ENCODE measurements around the gene NPC1L1.

The NPC1L1 gene

GRCh38 chr7:44534087-44534486 lies 7.0 kb downstream of the NPC1L1 start:
- no peak overlapping the region for H3K4me2 ChIP-seq (ENCODE audit: low read length)
- H3F3A ChIP-seq (ENCODE audit: insufficient read depth, low read length) = no peaks in the 10 kb centered on the region
- H4K20me1 ChIP-seq (ENCODE audit: insufficient read depth, low read length) = no peaks in the 10 kb centered on the region
- no peaks in the 10 kb centered on the region for H3K4me1 ChIP-seq (ENCODE audit: insufficient read depth, low read length, severe bottlenecking)
- no peaks in the 10 kb centered on the region for H3K36me3 ChIP-seq (ENCODE audit: insufficient read depth, low read length)
- no peak overlapping the region for H3K27ac ChIP-seq (ENCODE audit: low read depth, low read length, poor library complexity, severe bottlenecking)
- H3K27me3 ChIP-seq (ENCODE audit: insufficient read depth, low read length) = peaks cover under 1% of the 10 kb centered on the region; the same call in 1 of the 2 replicates
- TF ChIP-seq EZH2 (IDR thresholded peaks at IDR 0.05; ENCODE audit: borderline replicate concordance, low read length) = no peak
- TF ChIP-seq, protein P1, sequence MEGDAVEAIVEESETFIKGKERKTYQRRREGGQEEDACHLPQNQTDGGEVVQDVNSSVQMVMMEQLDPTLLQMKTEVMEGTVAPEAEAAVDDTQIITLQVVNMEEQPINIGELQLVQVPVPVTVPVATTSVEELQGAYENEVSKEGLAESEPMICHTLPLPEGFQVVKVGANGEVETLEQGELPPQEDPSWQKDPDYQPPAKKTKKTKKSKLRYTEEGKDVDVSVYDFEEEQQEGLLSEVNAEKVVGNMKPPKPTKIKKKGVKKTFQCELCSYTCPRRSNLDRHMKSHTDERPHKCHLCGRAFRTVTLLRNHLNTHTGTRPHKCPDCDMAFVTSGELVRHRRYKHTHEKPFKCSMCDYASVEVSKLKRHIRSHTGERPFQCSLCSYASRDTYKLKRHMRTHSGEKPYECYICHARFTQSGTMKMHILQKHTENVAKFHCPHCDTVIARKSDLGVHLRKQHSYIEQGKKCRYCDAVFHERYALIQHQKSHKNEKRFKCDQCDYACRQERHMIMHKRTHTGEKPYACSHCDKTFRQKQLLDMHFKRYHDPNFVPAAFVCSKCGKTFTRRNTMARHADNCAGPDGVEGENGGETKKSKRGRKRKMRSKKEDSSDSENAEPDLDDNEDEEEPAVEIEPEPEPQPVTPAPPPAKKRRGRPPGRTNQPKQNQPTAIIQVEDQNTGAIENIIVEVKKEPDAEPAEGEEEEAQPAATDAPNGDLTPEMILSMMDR (IDR thresholded peaks at IDR 0.05; ENCODE audit: low read length) = no peak
- H2AFZ ChIP-seq (ENCODE audit: low read length) = no peak overlapping the region
- H3K9ac ChIP-seq (ENCODE audit: low read length) = no peak overlapping the region
- H3K9me3 ChIP-seq (ENCODE audit: low read length) = no peaks in the 10 kb centered on the region
- H3K79me2 ChIP-seq (ENCODE audit: insufficient read depth, low read length) = no peaks in the 10 kb centered on the region
- no peak overlapping the region for H3K4me3 ChIP-seq (ENCODE audit: low read depth, low read length, poor library complexity, severe bottlenecking)
- no peaks in the 10 kb centered on the region for H3K9me2 ChIP-seq (ENCODE audit: low read depth, low read length)

DNA sequence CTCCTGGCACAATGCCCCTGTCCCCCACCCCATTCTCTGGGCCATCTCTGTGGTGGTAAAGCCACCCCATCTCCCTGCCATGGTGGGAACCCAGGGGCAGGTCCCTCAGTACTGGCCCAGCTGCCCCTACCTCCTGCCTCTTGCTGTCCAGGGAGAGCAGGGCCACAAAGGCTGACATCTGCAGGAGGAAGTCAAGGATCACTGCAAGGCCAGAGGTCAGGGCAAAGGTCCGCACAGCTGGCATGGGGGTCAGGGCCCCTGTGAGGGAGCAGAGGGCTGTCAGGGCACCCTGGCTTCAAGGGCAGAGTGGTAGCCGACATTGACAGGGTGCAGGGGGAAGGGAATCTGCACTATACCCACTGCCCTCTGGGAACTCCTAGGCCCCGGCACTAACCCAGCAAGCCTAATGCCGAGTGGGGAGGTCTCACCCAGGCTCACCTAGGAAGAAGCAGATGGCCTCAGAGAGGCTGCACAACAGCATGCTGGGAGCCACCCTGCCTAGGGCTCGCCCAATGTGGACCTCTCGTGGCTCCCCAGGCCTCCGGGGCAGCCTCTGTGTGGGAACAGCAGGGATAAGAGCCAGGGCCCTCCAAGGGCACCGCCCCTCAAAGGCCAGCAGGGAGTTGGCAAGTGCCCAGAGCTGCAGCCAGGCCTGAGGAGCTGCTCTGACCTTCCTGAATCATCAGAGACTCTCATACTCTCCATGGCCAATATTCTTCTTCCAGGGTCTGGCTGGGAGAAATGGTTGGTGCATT lies 7.7 kb downstream of the NPC1L1 start:
- Histone ChIP-seq H4K20me1 (ENCODE audit: insufficient read depth, low read length) (no peaks in the 10 kb centered on the region), H3K79me2 (ENCODE audit: insufficient read depth, low read length) (no peaks in the 10 kb centered on the region), H3K9me3 (ENCODE audit: low read length) (no peaks in the 10 kb centered on the region), H3K4me2 (ENCODE audit: low read length) (no peak overlapping the region), H3K4me1 (ENCODE audit: insufficient read depth, low read length, severe bottlenecking) (no peaks in the 10 kb centered on the region), H3F3A (ENCODE audit: insufficient read depth, low read length) (no peaks in the 10 kb centered on the region), H3K36me3 (ENCODE audit: insufficient read depth, low read length) (no peaks in the 10 kb centered on the region), H2AFZ (ENCODE audit: low read length) (no peak overlapping the region), H3K27me3 (ENCODE audit: insufficient read depth, low read length) (no peaks in the 10 kb centered on the region; the same call in 1 of the 2 replicates), H3K27ac (ENCODE audit: low read depth, low read length, poor library complexity, severe bottlenecking) (no peak overlapping the region), H3K9me2 (ENCODE audit: low read depth, low read length) (no peaks in the 10 kb centered on the region), H3K9ac (ENCODE audit: low read length) (no peak overlapping the region), H3K4me3 (ENCODE audit: low read depth, low read length, poor library complexity, severe bottlenecking) (no peak overlapping the region)
- TF ChIP-seq EZH2 (IDR thresholded peaks at IDR 0.05; ENCODE audit: borderline replicate concordance, low read length) = no peak
- TF ChIP-seq, protein P1 (IDR thresholded peaks at IDR 0.05; ENCODE audit: low read length) = no peak

DNA sequence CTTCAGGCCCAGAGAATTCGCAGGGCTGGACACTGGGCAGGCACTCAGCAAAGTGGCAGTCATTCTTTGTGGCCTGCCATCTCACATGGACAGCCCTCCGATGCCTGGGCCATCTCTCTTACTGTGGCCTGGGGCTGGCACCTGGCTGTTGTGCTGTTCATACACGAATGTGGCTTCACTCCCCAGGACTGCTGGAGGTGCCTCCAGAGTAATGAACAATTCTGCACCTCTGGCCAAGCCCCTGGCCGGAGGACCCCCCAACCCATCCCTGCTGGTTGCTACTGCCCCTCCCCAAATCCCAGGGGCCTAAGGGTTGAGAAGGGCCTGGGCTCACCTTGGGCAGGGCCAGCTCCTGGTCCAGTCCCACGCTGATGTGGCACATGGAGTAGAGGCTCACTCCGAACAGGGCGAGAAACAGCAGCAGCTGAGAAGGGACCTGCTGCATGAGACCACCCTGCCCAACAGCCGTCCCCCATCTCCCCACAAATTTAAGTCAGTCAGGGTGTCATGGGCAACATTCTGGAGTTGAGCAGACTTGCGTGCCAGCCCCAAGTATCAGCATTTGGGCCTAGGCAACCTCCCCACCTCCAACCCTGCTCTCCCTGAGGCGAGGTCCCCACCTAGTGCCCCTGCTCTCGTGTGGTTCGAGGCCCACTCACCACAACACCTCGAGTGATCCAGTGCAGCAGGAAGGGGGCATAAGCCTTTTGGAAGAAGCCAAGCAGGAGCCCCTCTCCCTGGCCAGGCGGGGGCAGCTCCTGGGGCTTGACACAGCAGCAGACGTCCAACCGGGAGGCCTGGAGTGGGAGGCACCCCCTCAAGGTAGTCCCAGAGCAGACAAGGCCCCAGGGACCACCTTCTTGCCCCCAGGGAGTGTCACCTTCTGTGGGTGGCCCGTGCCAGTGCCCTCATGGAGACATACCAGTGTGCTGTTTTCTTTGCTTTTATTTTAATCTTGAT lies 9.4 kb downstream of the NPC1L1 start:
- Histone ChIP-seq H3K4me1 (ENCODE audit: insufficient read depth, low read length, severe bottlenecking) (no peaks in the 10 kb centered on the region), H3K36me3 (ENCODE audit: insufficient read depth, low read length) (no peaks in the 10 kb centered on the region), H3K9me3 (ENCODE audit: low read length) (no peaks in the 10 kb centered on the region), H3K9me2 (ENCODE audit: low read depth, low read length) (no peaks in the 10 kb centered on the region), H3K79me2 (ENCODE audit: insufficient read depth, low read length) (no peaks in the 10 kb centered on the region), H3K4me3 (ENCODE audit: low read depth, low read length, poor library complexity, severe bottlenecking) (no peak overlapping the region), H3K9ac (ENCODE audit: low read length) (no peak overlapping the region), H3K4me2 (ENCODE audit: low read length) (no peak overlapping the region), H3F3A (ENCODE audit: insufficient read depth, low read length) (no peaks in the 10 kb centered on the region), H4K20me1 (ENCODE audit: insufficient read depth, low read length) (no peaks in the 10 kb centered on the region), H3K27ac (ENCODE audit: low read depth, low read length, poor library complexity, severe bottlenecking) (no peak overlapping the region), H2AFZ (ENCODE audit: low read length) (no peak overlapping the region), H3K27me3 (ENCODE audit: insufficient read depth, low read length) (no peaks in the 10 kb centered on the region; the same call in 1 of the 2 replicates)
- TF ChIP-seq, protein P1 (IDR thresholded peaks at IDR 0.05; ENCODE audit: low read length) = no peak
- TF ChIP-seq EZH2 (IDR thresholded peaks at IDR 0.05; ENCODE audit: borderline replicate concordance, low read length) = no peak

Measured in OCI-LY1 (cell line).